Prostate gland (tissue), 2 donors: ENCODE measurements around the gene MIR17HG. TPM values are rescaled to one million over a fixed set of nuclear protein-coding genes. Genes with fewer than 3 reads are reported as not detected.

Experiments
- DNase-seq: peaks from one replicate; pipeline ENCODE4 v3.0.0-alpha.2; 2019; ENCODE audit warnings: low spot score
- H3K27ac ChIP-seq, 2 donors: fragments of 200-600 bp; sonication (generic); 2 replicates each; pipeline ENCODE4 v1.5.1; 2017 to 2019
- H3K27me3 ChIP-seq: fragments of 200-600 bp; sonication (generic); replicated peaks from 2 replicates; pipeline ENCODE4 v1.5.1; 2019; ENCODE audit not compliant: insufficient read depth
- H3K36me3 ChIP-seq, 2 donors: fragments of 200-600 bp; sonication (generic); 1 replicate in 1 of 2; 2 replicates in 1 of 2; pipeline versions ENCODE4 v1.5.1 to v1.8.1; 2017 to 2019
- H3K4me1 ChIP-seq: fragments of 200-600 bp; sonication (generic); replicated peaks from 2 replicates; pipeline ENCODE4 v1.5.1; 2019
- H3K4me3 ChIP-seq, 2 donors: fragments of 200-600 bp; sonication (generic); 2 replicates each; pipeline ENCODE4 v1.5.1; 2017 to 2019
- H3K9me3 ChIP-seq: fragments of 200-600 bp; sonication (generic); 2 replicates; pipeline ENCODE4 v1.5.1; 2017
- CTCF ChIP-seq, 4 experiments: fragments of 200-600 bp in 2 of 4; fragments of 450-650 bp in 2 of 4; sonication (generic) in 2 of 4; IDR thresholded peaks; 1 replicate in 3 of 4; 2 replicates in 1 of 4; pipeline ENCODE4 v1.5.1; 2016 to 2019; ENCODE audit warnings: antibody characterized with exemption in 4 of 4, mild to moderate bottlenecking in 2 of 4, moderate library complexity in 2 of 4
- POLR2A ChIP-seq: fragments of 450-650 bp; IDR thresholded peaks from one replicate; pipeline ENCODE4 v1.6.1; 2016; ENCODE audit warnings: antibody characterized with exemption, mild to moderate bottlenecking
- POLR2AphosphoS5 ChIP-seq: sonication (generic); formaldehyde crosslinking; IDR thresholded peaks from one replicate; pipeline ENCODE4 v1.6.1; 2017; ENCODE audit warnings: antibody characterized with exemption
- WGBS: methylation state at CpG from one replicate; pipeline ENCODE4 v1.1.5; 2018; 5-methylcytosine and 5-hydroxymethylcytosine counted together
- intact Hi-C: fragments of 100-400 bp; cut with DNase I; formaldehyde crosslinking; loops from one replicate; pipeline ENCODE4 v1.14.2; 2022
- total RNA-seq, 2 donors: library from RNA; depleted of rRNA; stranded (reverse); fragments of >200 nt; gene quantifications; one replicate each; pipeline ENCODE4 v1.1.0, GENCODE V29; 2016

Gene MIR17HG
- total RNA-seq, 2 donors from 2014 or later = 1.0 to 2.9 TPM

GRCh38 chr13:91372911-91373310 lies 25.4 kb downstream of the MIR17HG start:
- no peak for DNase-seq
- WGBS = 70% methylated on average over 3 of the region's 3 CpGs
- H3K27me3 ChIP-seq = no peaks in the 10 kb centered on the region
- intact Hi-C loops = no loop called here
- no peaks in the 10 kb centered on the region for H3K36me3 ChIP-seq
- H3K27ac ChIP-seq = no peak overlapping the region
- H3K4me1 ChIP-seq = no peaks in the 10 kb centered on the region
- H3K9me3 ChIP-seq = no peaks in the 10 kb centered on the region
- no peak overlapping the region for H3K4me3 ChIP-seq
- TF ChIP-seq POLR2A (no peak), CTCF (IDR thresholded peaks at IDR 0.05) (no peak), POLR2AphosphoS5 (no peak)

GRCh38 chr13:91375116-91375729 lies 27.7 kb downstream of the MIR17HG start:
- H3K36me3 ChIP-seq = no peaks in the 10 kb centered on the region
- DNase-seq = no peak
- intact Hi-C loops = no loop called here
- no peak overlapping the region for H3K4me3 ChIP-seq
- TF ChIP-seq CTCF (IDR thresholded peaks at IDR 0.05) = peak in 2 of 4 experiments; percentile 22 to 24
- no peak for TF ChIP-seq POLR2AphosphoS5
- no peaks in the 10 kb centered on the region for H3K4me1 ChIP-seq
- H3K9me3 ChIP-seq = no peaks in the 10 kb centered on the region
- H3K27me3 ChIP-seq = no peaks in the 10 kb centered on the region
- 92% methylated on average over 4 of the region's 4 CpGs for WGBS
- no peak overlapping the region for H3K27ac ChIP-seq

- H3K9me3 ChIP-seq = no peaks in the 10 kb centered on the region
- H3K4me1 ChIP-seq = no peaks in the 10 kb centered on the region
- no peak for TF ChIP-seq POLR2AphosphoS5
- TF ChIP-seq POLR2A = no peak
- TF ChIP-seq CTCF (IDR thresholded peaks at IDR 0.05) = no peak
- H3K36me3 ChIP-seq = no peaks in the 10 kb centered on the region
- no peak overlapping the region for H3K4me3 ChIP-seq
- H3K27me3 ChIP-seq = no peaks in the 10 kb centered on the region
- no peak overlapping the region for H3K27ac ChIP-seq
- DNase-seq = no peak
- intact Hi-C loops = no loop called here
These were observed 33.9 kb downstream of the MIR17HG start for GRCh38 chr13:91381371-91381770.

GRCh38 chr13:91383836-91384235 lies 36.3 kb downstream of the MIR17HG start:
- WGBS = 79% methylated on average over 4 of the region's 4 CpGs
- intact Hi-C loops = no loop called here
- TF ChIP-seq POLR2AphosphoS5 = no peak
- TF ChIP-seq POLR2A = no peak
- TF ChIP-seq CTCF (IDR thresholded peaks at IDR 0.05) = no peak

GRCh38 chr13:91384896-91385295 lies 37.4 kb downstream of the MIR17HG start:
- Histone ChIP-seq H3K36me3 (no peaks in the 10 kb centered on the region), H3K27me3 (no peaks in the 10 kb centered on the region), H3K4me3 (no peak overlapping the region), H3K27ac (no peak overlapping the region), H3K9me3 (no peaks in the 10 kb centered on the region), H3K4me1 (no peaks in the 10 kb centered on the region)
- TF ChIP-seq CTCF (IDR thresholded peaks at IDR 0.05) (no peak), POLR2A (no peak), POLR2AphosphoS5 (no peak)
- no peak for DNase-seq
- intact Hi-C loops = no loop called here
- WGBS = 42% methylated on average over 2 of the region's 2 CpGs

More at GRCh38 chr13:91383836-91384235, 36.3 kb downstream of the MIR17HG start:
- Histone ChIP-seq H3K27me3 (no peaks in the 10 kb centered on the region), H3K36me3 (no peaks in the 10 kb centered on the region), H3K27ac (no peak overlapping the region), H3K4me3 (no peak overlapping the region), H3K9me3 (no peaks in the 10 kb centered on the region), H3K4me1 (no peaks in the 10 kb centered on the region)
- no peak for DNase-seq
